NCI-H2029 treated with DMSO at 0.1 percent for 48 hours (cell line): Measurements from ENCODE around the gene ADIPOR2.

ENCODE experiments used
- DNase-seq: peaks from one replicate; lab custom pipeline; 2025; lab: John Stamatoyannopoulos, UW

ADIPOR2 gene

DNA sequence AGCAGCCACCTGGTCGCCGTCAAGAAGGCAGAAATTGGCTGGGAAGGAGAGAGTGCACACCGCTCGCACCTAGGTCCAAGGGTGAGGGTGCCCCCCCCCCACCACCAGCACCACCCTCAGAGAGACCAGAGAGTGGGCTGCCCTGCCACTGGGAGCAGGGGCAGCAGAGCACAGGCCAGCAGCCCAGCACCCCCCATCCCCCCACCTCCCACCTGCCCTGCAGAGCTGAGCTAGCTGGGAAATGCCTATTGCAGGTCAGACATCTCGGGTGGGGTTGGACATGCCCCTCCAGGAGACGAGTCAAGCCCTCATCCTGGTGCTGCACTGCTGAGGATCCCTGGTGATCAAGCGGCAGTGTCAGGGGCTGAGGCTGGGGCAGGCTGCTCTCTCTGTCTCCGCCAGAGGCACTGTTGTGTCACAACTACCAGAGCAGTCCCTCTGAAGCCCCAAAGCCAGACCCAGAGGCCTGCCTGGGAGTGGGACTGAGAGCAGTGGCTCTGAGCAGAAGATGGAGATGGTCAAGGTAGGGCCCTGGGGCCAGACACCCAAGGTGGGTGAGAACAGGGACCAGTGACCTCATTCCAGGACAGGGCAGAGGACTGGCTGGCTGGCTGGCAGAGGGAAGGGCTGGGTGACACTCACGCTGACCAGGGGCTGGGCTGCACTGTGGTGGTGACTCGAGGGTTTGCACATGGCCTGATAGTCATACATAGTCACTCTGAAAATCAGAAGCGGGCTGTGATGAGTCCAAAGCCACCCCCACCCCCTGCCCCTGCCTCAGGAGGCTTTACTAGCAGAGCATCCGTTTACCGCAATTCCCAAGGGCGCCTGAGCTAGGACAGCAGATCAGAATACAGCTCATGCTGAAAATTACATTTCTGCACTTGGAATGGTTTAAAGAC, 109.8 kb downstream of the ADIPOR2 start:
- DNase-seq, result no peak

DNA sequence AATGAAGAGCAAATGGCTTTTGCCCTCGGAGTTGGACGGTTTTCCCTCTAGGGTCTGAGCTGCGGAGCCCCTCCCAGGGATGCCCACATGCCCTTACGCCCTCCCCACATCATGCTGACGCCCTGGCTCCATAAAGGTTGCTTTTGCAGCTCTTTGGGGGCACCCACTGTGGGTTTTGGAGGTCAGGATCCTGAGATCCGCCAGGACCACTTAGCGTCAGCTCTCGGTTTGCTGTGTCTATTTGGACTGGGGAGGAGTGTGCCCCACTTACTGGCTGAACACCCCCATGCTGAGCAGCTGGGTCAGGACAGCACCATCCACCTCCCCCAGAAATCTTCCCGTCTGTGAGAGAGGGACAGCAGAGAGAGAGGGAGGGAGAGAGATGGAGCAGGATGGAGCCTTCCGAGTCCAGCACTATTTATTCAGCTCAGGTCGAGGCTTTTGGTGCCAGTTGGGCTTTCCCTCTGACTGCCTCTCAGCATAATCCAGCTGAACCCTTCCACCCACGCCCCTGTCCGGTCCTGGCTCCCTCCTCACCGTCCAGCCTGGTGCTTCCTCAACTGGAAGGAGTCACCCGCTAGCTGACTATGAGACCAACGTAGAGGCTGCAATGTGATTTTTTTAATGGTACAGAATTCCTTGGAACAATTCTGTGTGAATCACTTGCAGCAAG, 110.6 kb downstream of the ADIPOR2 start:
- DNase-seq, result no peak

DNA sequence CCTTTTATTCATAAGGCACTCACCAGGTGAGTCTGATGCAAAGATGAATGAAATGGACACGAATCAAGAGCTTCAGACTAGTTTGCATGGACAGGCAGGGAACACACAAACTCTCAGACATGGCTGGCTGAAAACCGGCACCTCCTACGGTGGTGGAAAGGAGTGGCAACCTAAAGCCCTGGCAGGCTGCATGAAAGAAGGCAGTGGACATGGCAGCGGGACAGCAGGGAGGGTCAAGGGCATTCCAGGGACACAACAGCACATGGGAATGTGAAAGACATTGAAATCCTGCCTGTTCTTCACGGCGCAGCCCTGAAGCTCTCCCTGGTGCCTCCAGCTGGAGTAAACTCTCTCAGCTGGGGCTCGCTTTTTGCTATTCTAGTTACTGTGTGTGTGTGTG, 112.9 kb downstream of the ADIPOR2 start:
- DNase-seq, result no peak

DNA sequence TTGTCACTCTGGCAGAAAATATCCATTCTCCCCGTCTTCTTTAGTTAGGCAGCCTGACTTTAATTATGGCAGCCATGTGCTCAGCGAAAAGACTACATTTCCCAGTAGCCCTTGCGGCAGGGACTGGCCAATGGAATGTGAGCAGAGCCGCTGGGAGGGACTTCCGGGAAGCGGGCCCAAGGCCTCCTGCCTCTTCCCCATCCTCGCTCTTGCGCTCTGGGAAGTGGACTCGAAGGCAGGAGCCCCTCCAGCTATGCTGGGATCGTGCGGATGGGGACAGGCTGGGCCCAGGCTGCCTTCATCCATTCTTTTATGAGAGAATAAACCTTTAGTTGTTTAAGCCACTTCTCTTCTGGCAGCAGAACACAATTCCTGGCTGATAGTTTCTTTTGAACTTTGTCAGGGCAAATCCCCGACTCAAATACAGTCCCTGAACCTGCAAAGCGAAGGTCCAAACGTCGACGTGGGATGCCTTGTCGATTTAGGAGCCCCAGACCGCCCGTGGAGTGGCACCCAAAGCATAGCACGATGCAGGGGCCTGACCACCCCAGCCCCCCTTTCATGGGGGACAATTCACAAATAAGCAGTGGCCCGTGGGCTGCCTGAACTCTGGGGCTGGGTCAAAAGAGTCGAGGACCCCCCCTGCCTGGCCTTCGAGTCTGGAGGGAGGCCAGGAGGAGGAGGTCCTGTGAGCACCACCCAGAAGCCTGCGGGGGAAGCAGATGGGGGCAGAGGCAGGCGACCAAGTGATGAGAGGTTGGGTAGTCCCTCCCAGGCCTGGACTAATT, 113.9 kb downstream of the ADIPOR2 start:
- peak; percentile 40 for DNase-seq

DNA sequence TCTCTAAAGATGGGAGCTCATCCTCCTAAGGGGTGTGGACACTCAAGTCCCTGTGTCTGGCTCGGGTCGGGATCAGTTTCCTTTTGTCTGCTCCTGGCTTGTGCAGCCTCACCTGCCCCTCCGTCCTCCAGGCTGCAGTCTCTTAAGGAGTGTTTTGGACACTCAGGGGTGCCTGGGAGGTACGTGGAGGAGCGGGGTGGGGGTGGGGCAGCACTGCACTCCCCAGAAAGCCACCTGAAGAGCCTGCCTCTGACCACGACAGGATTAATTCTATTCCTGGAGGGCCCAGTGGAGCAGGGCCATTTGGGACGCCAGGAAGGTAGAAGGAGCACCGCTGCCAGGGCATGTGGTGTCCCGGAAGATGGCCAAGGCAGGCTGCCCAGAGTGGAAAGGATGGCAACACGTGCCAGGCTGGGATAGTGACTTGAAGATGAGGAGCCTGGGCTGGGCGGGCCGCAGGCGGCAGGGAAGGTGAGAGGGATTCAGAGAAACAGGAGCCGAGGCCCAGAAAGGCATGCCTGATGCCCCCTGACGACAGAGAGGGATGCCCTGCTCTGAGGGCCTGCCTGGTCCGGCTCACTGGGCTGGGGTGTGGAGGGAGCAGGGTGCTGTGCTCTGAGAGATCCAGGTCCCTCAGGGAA, 114.7 kb downstream of the ADIPOR2 start:
- DNase-seq, result no peak

DNA sequence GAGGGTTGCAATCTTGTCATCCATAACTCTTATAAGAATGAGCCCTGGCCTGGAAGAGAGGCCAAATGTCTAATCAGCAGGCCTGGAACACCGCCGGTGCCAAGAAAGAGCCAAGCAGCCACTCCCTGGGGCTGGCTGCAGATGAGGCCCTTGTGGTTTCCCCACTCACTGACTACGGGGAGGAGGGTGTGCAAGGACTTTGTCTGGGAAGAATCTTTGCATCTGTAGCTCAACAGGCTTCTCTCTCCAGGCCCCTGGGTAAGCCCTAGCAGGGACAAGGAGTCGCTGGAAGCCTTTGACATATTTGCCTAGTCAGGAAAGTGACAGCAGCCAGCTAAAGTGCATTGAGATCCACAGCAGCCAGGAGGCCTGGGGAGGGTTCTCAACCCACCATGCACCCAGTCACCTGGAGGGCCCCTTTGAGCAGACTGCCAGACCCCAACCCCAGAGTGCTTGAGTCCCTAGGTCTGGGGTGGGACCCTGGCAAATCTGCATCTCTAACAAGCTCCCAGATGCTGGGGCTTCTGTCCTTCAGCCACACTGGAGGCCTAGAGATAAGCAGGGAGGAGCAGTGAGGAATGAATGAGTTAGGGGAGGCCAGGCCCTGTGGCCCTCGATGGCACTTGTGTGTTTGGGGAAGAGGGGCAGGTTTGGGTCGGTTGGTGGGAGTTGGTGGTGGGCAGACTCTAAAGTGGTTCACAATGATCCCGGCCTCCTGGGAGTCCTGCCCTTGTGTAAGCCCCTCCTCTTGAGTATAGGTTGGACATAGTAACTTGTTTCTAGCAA, 115.6 kb downstream of the ADIPOR2 start:
- no peak for DNase-seq

DNA sequence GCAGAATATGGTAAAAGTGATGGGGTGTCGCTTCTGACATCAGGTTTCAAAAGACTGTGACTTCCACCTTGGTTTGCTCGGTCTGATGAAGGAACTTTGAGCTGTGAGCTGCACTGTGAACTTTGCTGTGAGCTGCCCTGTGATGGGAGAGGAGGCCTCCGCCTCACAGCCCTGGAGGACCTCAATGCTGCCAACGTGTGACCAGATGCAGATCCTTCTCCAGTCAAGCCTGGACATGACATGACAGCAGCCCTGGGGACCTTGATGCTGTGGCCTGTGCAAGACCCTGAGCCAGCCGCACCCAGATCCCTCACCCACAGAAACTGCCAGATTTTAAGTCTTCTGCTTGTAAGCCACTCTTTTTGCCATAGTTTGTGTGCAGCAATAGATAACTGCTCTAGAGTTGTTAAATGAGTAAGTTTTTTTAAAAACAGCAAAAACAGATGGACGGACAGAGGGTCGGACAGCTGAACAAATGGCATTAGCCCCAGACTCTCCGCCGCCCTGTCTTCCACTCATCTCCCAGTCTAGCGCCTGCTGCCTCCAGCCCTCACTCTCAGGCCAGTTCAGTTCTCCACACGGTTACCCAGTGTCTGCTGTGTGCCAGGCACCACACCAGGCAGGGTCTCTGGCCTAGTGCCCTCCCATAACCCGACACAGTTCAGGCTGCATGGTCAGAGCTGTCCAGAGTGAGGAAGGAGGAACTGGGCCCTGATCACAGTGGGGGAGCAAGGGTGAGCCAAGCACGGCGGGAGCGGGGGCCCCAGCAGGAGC, 116.4 kb downstream of the ADIPOR2 start:
- DNase-seq, result no peak

DNA sequence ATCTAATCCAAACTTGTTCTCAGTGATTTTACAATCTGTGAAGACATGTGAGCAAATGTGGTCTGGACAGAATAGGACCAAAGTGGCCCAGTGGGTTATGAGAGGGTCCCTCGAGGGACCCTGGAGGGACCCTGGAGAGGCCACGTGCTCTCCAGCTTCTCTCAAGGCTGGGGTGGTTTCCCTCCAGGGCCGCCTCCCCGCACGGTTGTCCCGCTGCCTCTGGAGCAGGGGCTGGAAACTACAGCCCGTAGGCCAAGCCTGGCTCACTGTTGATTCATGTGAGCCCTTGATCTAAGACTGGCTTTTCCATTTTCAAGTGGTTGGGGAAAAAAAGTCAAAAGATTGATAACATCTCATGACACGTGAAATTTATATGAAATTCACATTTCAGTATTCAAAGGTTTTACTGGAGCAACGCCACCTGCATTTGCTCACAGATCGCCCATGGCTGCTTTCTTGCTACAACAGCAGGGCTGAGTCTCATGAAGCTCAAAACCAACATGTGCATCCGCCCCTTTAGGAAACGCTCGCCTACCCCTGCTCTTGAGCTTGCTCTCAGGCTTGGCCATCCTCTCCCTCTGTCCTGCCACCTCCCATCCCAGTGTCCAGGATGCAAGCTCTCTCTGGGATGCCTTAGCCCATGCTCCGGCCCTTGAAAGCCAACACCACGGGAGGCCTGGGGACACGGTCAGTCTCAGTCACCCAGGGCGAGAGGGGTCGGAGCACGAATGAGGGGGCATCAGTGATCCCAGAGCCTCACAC, 117.3 kb downstream of the ADIPOR2 start:
- no peak for DNase-seq

DNA sequence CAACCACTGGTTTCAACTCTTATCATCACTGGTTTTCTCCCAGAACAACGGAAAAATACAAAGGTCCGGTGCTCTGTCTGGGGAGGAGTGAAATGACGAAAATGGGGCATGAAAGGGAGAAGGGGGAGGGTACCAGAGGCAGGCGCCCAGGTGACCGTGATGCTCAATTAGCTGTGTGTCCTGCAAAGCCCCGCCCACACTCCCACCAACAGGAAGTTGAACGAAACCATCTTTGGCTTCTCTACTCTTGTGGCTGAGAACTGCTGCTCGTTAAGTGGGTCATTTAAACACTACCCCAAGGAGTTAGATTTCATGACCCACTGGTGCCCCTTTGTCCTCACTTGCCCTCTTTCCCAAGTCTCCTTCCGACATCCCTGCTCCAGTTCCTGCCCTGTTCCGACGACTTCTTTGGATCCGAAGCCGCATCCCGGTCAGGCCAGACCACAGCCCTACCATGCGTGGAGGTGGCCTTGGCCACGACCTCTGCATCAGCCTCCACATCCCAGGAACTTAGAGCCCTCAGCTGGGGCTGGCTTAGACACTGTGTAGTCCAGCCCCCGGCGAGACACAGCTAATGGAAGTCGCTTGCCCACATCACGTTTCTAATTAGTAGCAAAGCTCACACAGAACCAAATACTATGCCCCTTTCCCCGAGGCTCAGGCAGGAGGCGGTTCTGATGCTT, 118.1 kb downstream of the ADIPOR2 start:
- DNase-seq, result no peak

DNA sequence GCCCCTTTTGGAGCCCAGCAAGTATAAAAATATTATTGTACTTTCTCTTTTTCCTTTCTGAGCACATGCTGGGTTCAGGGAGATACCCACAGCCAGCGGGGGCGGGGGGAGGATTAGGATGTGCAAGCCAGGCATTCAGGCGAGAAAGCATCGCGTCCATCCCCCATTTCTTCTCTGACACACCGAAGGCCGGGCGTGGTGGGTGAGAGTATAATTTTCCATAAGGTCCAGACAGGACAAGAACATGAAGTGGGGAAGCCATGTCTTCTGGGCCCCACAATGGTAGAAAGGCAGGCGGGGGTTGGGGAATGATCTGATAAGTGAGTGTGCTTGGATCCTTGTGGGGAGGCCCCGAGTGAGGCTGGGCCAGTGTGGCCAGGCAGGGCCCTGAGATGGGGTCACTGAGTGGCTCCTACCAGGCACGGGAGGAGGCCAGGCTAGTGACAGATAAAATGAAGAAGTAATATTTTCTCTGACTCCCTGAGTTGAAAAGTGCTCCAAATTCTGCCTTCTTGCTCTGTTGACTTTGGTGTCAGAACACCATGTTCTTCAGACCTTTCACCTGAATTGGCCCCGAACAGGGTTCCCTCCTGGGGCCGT, 118.8 kb downstream of the ADIPOR2 start:
- DNase-seq, result no peak

DNA sequence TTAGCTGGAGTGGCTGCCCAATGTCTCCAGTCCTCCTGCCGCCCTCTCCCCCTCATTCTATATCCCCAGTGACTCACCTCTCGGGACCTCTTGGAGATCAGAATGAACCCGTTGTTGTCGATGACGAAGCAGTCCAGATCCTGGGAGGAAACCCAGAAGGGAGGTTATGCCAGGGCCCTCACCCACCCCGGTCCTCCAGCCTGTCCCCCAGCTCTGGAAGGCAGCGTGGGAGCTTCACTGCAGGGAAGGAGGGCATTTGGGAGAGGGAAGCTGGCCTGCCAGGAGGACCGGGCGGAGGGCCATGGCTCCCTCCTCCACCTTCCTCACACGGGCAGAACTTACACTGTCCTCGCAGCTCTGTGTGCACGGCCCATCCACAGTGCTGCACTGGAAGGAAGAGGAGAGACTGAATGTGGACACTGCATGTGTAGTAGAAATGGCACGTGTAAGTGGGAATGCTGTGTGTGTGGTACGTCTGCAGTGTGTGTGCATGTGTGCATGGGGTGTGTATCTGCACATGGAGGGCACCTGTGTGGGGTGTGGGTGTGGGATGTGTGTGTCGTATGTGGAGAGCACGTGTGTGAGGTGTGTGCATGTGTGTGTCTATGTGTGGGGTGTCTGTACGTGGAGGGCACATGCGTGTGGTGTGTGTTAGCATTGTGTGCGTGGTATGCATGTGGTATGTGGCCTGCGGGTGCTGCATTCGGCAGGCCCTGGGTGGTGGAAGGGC, 119.5 kb downstream of the ADIPOR2 start:
- DNase-seq, result no peak

DNA sequence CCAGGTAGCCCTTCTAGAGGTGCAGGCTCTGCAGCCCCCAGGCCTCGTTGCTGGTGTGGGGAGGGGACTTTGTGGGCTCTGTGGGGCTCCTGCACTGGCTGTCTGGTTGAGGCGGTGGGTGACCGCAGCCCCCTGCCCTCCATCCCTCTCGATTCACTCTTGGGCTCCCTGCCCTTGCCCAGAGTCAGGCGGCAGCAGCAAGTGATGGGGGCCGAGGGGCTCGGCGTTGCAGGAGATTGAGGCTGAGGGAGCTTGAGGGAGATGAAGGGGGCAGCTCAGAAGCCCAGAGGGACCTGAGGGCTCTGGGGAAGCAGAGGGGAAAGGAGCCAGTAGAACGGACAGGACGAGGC, 120.0 kb downstream of the ADIPOR2 start:
- no peak for DNase-seq

DNA sequence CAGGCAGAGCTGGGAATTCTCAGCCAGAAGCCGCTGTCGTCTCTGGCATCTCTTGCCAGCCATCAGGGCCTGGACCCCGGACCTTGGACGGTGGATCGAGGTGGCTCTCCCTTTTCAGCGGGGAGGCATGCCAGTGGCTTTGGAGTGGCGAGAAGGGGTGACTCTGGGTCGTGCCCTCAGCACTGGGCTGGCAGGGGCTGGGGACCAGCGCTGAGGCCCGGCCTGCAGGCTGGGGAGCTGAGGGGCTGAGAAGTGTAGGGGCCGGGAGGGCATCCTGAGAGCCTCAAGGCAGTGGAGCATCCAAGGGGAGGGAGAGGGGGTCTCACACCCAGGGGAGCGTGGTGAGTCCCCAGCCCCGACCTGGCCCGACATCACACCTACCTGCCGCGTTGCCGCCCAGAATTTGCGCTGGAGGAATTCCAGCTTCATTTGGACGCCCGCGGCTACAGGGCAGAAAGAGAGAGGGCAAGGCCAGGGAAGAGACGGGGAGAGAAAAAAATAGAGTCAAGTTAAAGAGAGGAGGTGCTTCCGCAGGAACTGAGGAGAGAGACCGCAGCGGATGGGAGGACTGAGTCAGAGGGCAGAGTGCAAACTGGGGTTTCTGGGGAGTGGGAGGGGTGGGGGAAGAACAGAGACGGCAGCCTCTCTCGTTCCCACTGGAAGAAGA, 120.5 kb downstream of the ADIPOR2 start:
- no peak for DNase-seq

DNA sequence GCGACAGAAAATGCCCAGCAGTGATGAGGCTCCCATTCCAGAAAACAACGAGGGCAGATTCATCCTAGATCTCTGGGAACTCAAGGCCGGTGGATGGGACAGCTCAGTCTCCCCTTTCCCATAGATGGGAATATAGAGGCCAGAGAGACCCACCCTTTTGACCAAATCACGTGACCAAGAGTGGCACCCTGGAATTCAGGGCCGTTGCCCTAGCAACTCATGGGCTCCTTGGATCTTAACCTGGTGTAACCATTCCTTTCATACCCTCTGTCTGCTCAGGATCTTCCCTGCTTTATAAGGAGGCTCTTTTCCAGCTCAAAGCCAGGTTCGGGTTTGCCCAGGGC, 121.0 kb downstream of the ADIPOR2 start:
- DNase-seq, result no peak

DNA sequence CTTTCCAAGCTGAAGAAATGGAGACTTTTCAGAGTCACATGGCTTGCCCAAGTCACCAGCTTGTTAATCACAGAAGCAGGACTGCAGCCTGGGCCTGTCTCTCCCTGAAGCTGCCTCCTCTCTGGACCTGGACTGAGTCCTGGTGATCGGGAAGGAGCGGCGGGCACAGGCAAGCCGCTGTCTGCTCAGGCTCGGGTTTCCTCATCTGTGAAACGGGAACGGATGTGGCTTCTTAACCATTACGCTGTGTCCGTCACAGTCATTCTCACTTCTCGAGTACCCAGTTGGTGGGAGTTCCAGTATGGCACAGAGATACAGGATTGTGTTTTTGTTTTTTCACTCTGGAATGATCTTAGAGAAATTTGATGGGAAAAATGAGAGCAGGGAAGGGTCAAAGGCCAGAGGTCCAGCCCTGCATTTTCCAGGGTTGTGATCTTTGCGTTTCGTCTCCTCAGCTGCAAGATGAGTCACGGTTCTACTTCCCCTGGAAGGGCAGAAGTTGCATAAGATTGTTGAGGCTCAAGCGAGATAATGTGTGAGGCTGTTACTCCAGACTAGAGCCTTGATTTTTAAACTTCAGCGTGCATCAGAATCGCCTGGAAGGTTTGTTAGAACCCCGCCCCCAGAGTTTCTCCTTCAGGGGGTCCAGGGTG, 121.9 kb downstream of the ADIPOR2 start:
- no peak for DNase-seq

DNA sequence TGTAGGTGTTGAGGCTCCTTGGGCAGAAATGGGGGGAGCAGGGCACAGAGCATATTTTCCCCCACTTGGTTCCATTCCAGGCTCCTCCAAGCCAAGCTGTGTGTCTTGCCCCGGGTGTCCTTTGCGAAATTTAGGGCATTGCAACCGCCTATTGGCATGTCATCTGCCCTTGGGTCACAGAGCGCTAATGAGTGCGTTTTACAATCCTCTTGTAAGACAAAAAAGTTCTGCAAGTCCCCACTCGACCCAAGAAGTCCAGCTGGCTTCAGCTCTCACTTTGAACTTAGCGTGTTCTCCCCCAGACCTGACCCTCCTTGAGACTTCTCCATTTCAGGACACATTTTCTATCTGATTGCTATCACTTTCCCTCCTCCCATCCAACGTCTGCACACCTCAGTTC, 123.4 kb downstream of the ADIPOR2 start:
- DNase-seq, result no peak

DNA sequence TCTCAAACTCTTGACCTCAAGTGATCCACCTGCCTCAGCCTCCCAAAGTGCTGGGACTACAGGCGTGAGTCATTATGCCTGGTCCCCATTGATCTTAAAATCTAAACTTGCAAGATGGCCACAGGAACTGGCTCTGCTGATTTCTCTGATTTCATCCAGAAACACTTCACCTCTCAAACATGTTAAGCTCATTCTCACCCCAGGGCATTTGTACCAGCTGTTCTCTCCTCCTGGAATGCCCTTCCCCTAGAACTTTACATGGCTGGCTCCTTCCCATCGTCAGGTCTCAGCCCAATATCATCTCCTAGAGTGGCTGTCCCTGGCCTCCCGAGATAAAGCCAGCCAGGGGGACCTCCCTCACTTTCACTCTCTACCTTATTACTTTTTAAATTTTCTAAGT, 124.2 kb downstream of the ADIPOR2 start:
- no peak for DNase-seq
